HepG2 (cell line): ENCODE data around the gene DDX54. TPM values are rescaled to one million over a fixed set of nuclear protein-coding genes. Genes with fewer than 3 reads are reported as not detected.
A peak's percentile ranks its signal among the peaks of the same experiment; 100 is the strongest.

Source experiments
- ATAC-seq: fragments of 200-7000 bp; cut with Tn5 transposase; 3 replicates; pipeline ENCODE4 v1.9.1; 2020; ENCODE audit warnings: mild to moderate bottlenecking, moderate library complexity
- BruUV-seq: library from RNA; stranded (reverse); fragments of 400-500 nt; replicated peaks from 2 replicates; lab custom pipeline; 2021; lab: Mats Ljungman, UMichigan
- CTCF ChIA-PET: fragments of 300-600 bp; formaldehyde crosslinking; extraction: SDS; loops from one replicate; lab custom pipeline; 2021; ENCODE audit warnings: low total read pairs, inconsistent platforms, low intra/inter-chr PET ratio; lab: Yijun Ruan, JAX
- POLR2A ChIA-PET: fragments of 350-600 bp; sonication (Branson Sonifier 250); formaldehyde crosslinking; loops from one replicate; lab custom pipeline; 2020; ENCODE audit warnings: antibody characterized with exemption, inconsistent platforms; lab: Yijun Ruan, JAX
- DNase-seq: peaks from one replicate; pipeline ENCODE4 v3.0.0-alpha.2; 2015; ENCODE audit warnings: low spot score
- FAIRE-seq: peaks from 3 replicates; lab custom pipeline; 2011; peaks lifted over from hg19 to GRCh38; lab: Jason Lieb, UNC
- H2AFZ ChIP-seq: one replicate; pipeline ENCODE4 v1.6.1; 2011; ENCODE audit warnings: low read length, inconsistent platforms
- H3K27ac ChIP-seq: fragments of 300-600 bp; 3 replicates; pipeline ENCODE4 v1.8.0; 2011; ENCODE audit warnings: mixed run types, mild to moderate bottlenecking, mixed read lengths, low read length, inconsistent platforms; ENCODE audit not compliant: insufficient read depth; ENCODE audit errors: extremely low read length
- H3K27me3 ChIP-seq, 2 experiments: fragments of 200-600 bp in 1 of 2; 2 replicates in 1 of 2; 3 replicates in 1 of 2; pipeline versions ENCODE4 v1.6.0 to v1.8.0; 2011; ENCODE audit warnings: low read length in 2 of 2, mild to moderate bottlenecking in 2 of 2, moderate library complexity in 2 of 2, inconsistent platforms in 1 of 2; ENCODE audit not compliant: insufficient read depth in 2 of 2, control insufficient read depth in 1 of 2
- H3K36me3 ChIP-seq, 2 experiments: fragments of 200-600 bp in 1 of 2; replicated peaks in 1 of 2; 2 replicates in 1 of 2; 3 replicates in 1 of 2; pipeline versions ENCODE4 v1.5.1 to v1.8.0; 2011; ENCODE audit warnings: low read length in 2 of 2, inconsistent platforms in 1 of 2; ENCODE audit not compliant: insufficient read depth in 2 of 2, control insufficient read depth in 1 of 2
- H3K4me1 ChIP-seq: 2 replicates; pipeline ENCODE4 v1.5.1; 2012; ENCODE audit warnings: low read length, inconsistent platforms; ENCODE audit not compliant: insufficient read depth
- H3K4me2 ChIP-seq: 2 replicates; pipeline ENCODE4 v1.6.0; 2011; ENCODE audit warnings: low read depth, low read length, inconsistent platforms
- H3K4me3 ChIP-seq, 3 experiments: fragments of 200-600 bp in 1 of 3; sonication (generic), shearing (Covaris generic) in 1 of 3; replicated peaks in 1 of 3; 2 replicates each; pipeline ENCODE4 v1.5.1; 2011 to 2016; ENCODE audit warnings: low read length in 3 of 3, inconsistent platforms in 2 of 3, low read depth in 2 of 3, mild to moderate bottlenecking in 2 of 3, control low read depth in 1 of 3, mixed read lengths in 1 of 3; ENCODE audit not compliant: insufficient read depth in 1 of 3
- H3K79me2 ChIP-seq: one replicate; pipeline ENCODE4 v1.6.1; 2011; ENCODE audit warnings: low read length, inconsistent platforms; ENCODE audit not compliant: insufficient read depth
- H3K9ac ChIP-seq: 2 replicates; pipeline ENCODE4 v1.6.0; 2011; ENCODE audit warnings: mild to moderate bottlenecking, low read depth, low read length, inconsistent platforms; ENCODE audit not compliant: insufficient read depth
- H3K9me3 ChIP-seq: 2 replicates; pipeline ENCODE4 v1.5.1; 2012; ENCODE audit warnings: mild to moderate bottlenecking, low read length
- H4K20me1 ChIP-seq: 2 replicates; pipeline ENCODE4 v1.6.0; 2011; ENCODE audit warnings: inconsistent platforms, mild to moderate bottlenecking, low read length, moderate library complexity; ENCODE audit not compliant: insufficient read depth
- AFF4 ChIP-seq: sonication (generic); formaldehyde crosslinking; IDR thresholded peaks from 2 replicates; pipeline ENCODE4 v1.4.0; 2020; ENCODE audit warnings: missing genetic modification reagents
- IRF9 ChIP-seq: sonication (generic); formaldehyde crosslinking; IDR thresholded peaks from 2 replicates; pipeline ENCODE4 v1.8.0; 2022; ENCODE audit warnings: missing genetic modification reagents, mild to moderate bottlenecking, borderline replicate concordance
- NR0B2 ChIP-seq: sonication (generic); formaldehyde crosslinking; IDR thresholded peaks from 2 replicates; pipeline ENCODE4 v1.4.0; 2020; ENCODE audit warnings: mild to moderate bottlenecking, missing genetic modification reagents
- POLR2AphosphoS5 ChIP-seq: IDR thresholded peaks from 2 replicates; pipeline ENCODE4 v1.6.1; 2012; ENCODE audit warnings: low read depth, low read length
- ZFP82 ChIP-seq: sonication (generic); formaldehyde crosslinking; IDR thresholded peaks from 2 replicates; pipeline ENCODE4 v1.5.1; 2020; ENCODE audit warnings: mild to moderate bottlenecking, missing genetic modification reagents, borderline replicate concordance
- ZNF687 ChIP-seq: sonication (generic); formaldehyde crosslinking; IDR thresholded peaks from 2 replicates; pipeline ENCODE4 v1.5.1; 2020; ENCODE audit warnings: mild to moderate bottlenecking, missing genetic modification reagents, moderate library complexity
- ZNF777 ChIP-seq: sonication (generic); formaldehyde crosslinking; IDR thresholded peaks from 2 replicates; pipeline ENCODE4 v1.4.0; 2020; ENCODE audit warnings: missing genetic modification reagents
- ZNF800 ChIP-seq: sonication (generic); formaldehyde crosslinking; IDR thresholded peaks from 2 replicates; pipeline ENCODE4 v1.4.0; 2020; ENCODE audit warnings: missing genetic modification reagents
- WGBS: methylation state at CpG from one replicate; pipeline ENCODE4 v1.1.6; 2017; ENCODE audit warnings: low lambda C conversion rate; 5-methylcytosine and 5-hydroxymethylcytosine counted together
- in situ Hi-C: cut with HindIII; loops from 2 replicates; pipeline ENCODE4 v1.10.0; 2017; ENCODE audit warnings: low pct_unique_long_range_greater_than_20kb; ENCODE audit not compliant: extremely low pct_ligation_motif_present
- intact Hi-C: fragments of 100-400 bp; cut with micrococcal nuclease; formaldehyde crosslinking; loops from one replicate; pipeline ENCODE4 v1.10.0; 2022; ENCODE audit not compliant: unreplicated experiment
- polyA plus RNA-seq, 8 experiments: library from polyadenylated mRNA; depleted of rRNA in 3 of 8; stranded (reverse) in 7 of 8; unstranded in 1 of 8; fragments of >200 nt; fragmentation: Illumina TruSeq in 4 of 8; extraction: Trizol in 4 of 8; gene quantifications; 2 replicates each; pipeline versions ENCODE4 v1.2.1 to v1.2.3, GENCODE V29; 2011 to 2016; ENCODE audit warnings: low read depth in 4 of 8, missing spikeins in 1 of 8, mixed read lengths in 1 of 8; ENCODE audit not compliant: insufficient read depth in 1 of 8
- total RNA-seq, 5 experiments: library from RNA; depleted of rRNA; stranded (reverse); fragments of >200 nt; fragmentation: Illumina TruSeq; extraction: Trizol; gene quantifications; 2 replicates each; pipeline ENCODE4 v1.2.3, GENCODE V29; 2016; ENCODE audit warnings: low read depth in 1 of 5

The DDX54 gene
- total and polyA plus RNA-seq, 2 of the 13 experiments (the other 11 are each of a cell fraction or from before 2014, with no cell fraction given): 59.7 to 61.1 TPM

GRCh38 chr12:113155060-113155459 lies 30.2 kb downstream of the DDX54 start (continued):
- TF ChIP-seq NR0B2 (CRISPR knock-in tag) (no peak), POLR2AphosphoS5 (no peak), AFF4 (CRISPR knock-in tag) (no peak)

- no peak overlapping the region for H3K4me3 ChIP-seq
- no TSS peak for BruUV-seq
- H3K27ac ChIP-seq: no peak overlapping the region
- peaks cover 4% of the 10 kb centered on the region; the same call in 1 of the 2 replicates for H4K20me1 ChIP-seq
- no peak overlapping the region for H3K9ac ChIP-seq
- H3K9me3 ChIP-seq: no peaks in the 10 kb centered on the region
- peak overlapping the region; percentile 39 for H3K4me2 ChIP-seq
- intact Hi-C loops (no loop called here), in situ Hi-C loops (no loop called here)
- DNase-seq: no peak
- ATAC-seq: peak; percentile 8
- POLR2A ChIA-PET: no interaction called here
- no peaks in the 10 kb centered on the region for H3K79me2 ChIP-seq
- H3K27me3 ChIP-seq: peaks cover 0 to 45% of the 10 kb centered on the region in 2 experiments; a peak in 4 of 5 replicates
- no peak overlapping the region for H2AFZ ChIP-seq
- H3K4me1 ChIP-seq: peaks cover 18% of the 10 kb centered on the region
- 0 out of 2 replicates have a peak, but pooled peaks have one; percentile 27 for TF ChIP-seq ZFP82 (CRISPR knock-in tag)
- peak; percentile 24; the same call in 1 of the 2 replicates for TF ChIP-seq ZNF687 (CRISPR knock-in tag)
- TF ChIP-seq ZNF777 (CRISPR knock-in tag): 0 out of 2 replicates have a peak, but pooled peaks have one; percentile 44
- TF ChIP-seq ZNF800: peak; percentile 78
- no peak for TF ChIP-seq IRF9 (CRISPR knock-in tag)
- TF ChIP-seq, all 625 proteins: peak for 4
- CTCF ChIA-PET: interaction anchor here (1.8 kb wide), 1 partner anchor 105 kb away, joined by 16 read pairs; no protein-coding TSS in a partner anchor
- peaks cover 5 to 11% of the 10 kb centered on the region in 2 experiments for H3K36me3 ChIP-seq
- no peak for FAIRE-seq
- WGBS: 35% methylated on average over 36 of the region's 51 CpGs
These were observed 30.8 kb downstream of the DDX54 start for GRCh38 chr12:113154351-113154973.
